ENCODE data around the gene GPATCH8. TPM values are rescaled to one million over a fixed set of nuclear protein-coding genes. Genes with fewer than 3 reads are reported as not detected.

GPATCH8 gene
- total RNA-seq, 1 donor from 2014 or later = 51.5 TPM

- Mint-ChIP-seq H3K9me3 (no peaks in the 10 kb centered on the region), H3K27ac (no peak overlapping the region), H3K27me3 (no peaks in the 10 kb centered on the region), H3K36me3 (peaks cover 21% of the 10 kb centered on the region), H3K4me1 (ENCODE audit: unreplicated experiment) (no peaks in the 10 kb centered on the region), H3K4me3 (no peak overlapping the region)
- no peak for DNase-seq (ENCODE audit: extremely low spot score, unreplicated experiment)
- TF ChIP-seq CTCF (conservative IDR thresholded peaks at IDR 0.05) = no peak
Measured at GRCh38 chr17:44414394-44415155, 88.6 kb downstream of the GPATCH8 start.

GRCh38 chr17:44409309-44410028, 93.7 kb downstream of the GPATCH8 start:
- no peak for DNase-seq (ENCODE audit: extremely low spot score, unreplicated experiment)
- Mint-ChIP-seq H3K27ac (peak overlapping the region; percentile 53), H3K4me1 (ENCODE audit: unreplicated experiment) (no peaks in the 10 kb centered on the region)

GRCh38 chr17:44408786-44409185, 94.4 kb downstream of the GPATCH8 start:
- no peaks in the 10 kb centered on the region for H3K4me1 Mint-ChIP-seq (ENCODE audit: unreplicated experiment)
- no peak for TF ChIP-seq CTCF (conservative IDR thresholded peaks at IDR 0.05)
- peaks cover 15% of the 10 kb centered on the region for H3K36me3 Mint-ChIP-seq
- no peak overlapping the region for H3K4me3 Mint-ChIP-seq
- H3K9me3 Mint-ChIP-seq = no peaks in the 10 kb centered on the region
- no peak for DNase-seq (ENCODE audit: extremely low spot score, unreplicated experiment)
- H3K27me3 Mint-ChIP-seq = no peaks in the 10 kb centered on the region
- no peak overlapping the region for H3K27ac Mint-ChIP-seq

More at GRCh38 chr17:44409309-44410028, 93.7 kb downstream of the GPATCH8 start:
- Mint-ChIP-seq H3K36me3 (peaks cover 17% of the 10 kb centered on the region), H3K9me3 (no peaks in the 10 kb centered on the region), H3K4me3 (no peak overlapping the region), H3K27me3 (no peaks in the 10 kb centered on the region)
- TF ChIP-seq CTCF (conservative IDR thresholded peaks at IDR 0.05) = peak; percentile 49

GRCh38 chr17:44402564-44403172, 100.5 kb downstream of the GPATCH8 start:
- Mint-ChIP-seq H3K9me3 (no peaks in the 10 kb centered on the region), H3K36me3 (peaks cover 25% of the 10 kb centered on the region), H3K27me3 (no peaks in the 10 kb centered on the region), H3K4me1 (ENCODE audit: unreplicated experiment) (no peaks in the 10 kb centered on the region), H3K27ac (no peak overlapping the region), H3K4me3 (no peak overlapping the region)
- no peak for TF ChIP-seq CTCF (conservative IDR thresholded peaks at IDR 0.05)
- DNase-seq (ENCODE audit: extremely low spot score, unreplicated experiment) = no peak

DNA sequence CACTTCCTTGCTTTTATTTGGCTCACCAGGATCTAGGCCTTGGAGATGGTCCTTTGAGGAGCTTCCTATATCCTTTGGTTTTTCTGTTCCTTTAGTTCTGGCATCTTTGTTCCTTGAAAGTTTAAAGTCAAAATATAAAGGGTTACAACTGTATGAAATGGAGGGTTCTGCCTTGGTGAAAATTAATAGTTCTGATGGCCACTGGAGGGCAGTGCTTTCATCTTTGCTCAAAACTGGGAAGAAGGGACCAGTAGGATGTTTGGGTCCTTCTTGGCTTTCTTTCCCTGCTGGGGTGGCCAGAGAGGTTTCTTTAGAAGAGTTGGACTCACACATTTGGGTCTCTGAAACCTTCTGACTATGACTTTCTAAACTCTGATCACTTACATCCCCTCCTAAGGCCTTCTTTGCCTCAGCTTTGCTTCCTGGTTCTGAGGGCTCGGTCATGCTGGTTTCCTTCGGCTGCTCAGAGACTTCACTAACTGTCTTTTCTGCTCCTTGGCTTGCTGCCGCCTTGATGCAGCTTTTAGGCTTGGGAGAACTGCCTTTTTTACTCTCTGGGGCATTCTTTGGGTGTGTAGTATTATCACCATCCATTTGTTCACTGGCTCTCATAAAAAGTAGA, 102.9 kb downstream of the GPATCH8 start:
- no peak for DNase-seq (ENCODE audit: extremely low spot score, unreplicated experiment)
- H3K36me3 Mint-ChIP-seq = peaks cover 25% of the 10 kb centered on the region

More for the DNA sequence above, 102.9 kb downstream of the GPATCH8 start:
- no peak overlapping the region for H3K27ac Mint-ChIP-seq
- no peak overlapping the region for H3K4me3 Mint-ChIP-seq
- TF ChIP-seq CTCF (conservative IDR thresholded peaks at IDR 0.05) = peak; percentile 70
- H3K4me1 Mint-ChIP-seq (ENCODE audit: unreplicated experiment) = no peaks in the 10 kb centered on the region
- no peaks in the 10 kb centered on the region for H3K27me3 Mint-ChIP-seq
- H3K9me3 Mint-ChIP-seq = no peaks in the 10 kb centered on the region
